Fibroblast of lung (primary cell): ENCODE results near the gene ARHGAP5.

Experiments
- EZH2 ChIP-seq: IDR thresholded peaks from 2 replicates; pipeline ENCODE4 v1.5.1; 2012; ENCODE audit warnings: low read length, control low read depth, mild to moderate bottlenecking; ENCODE audit errors: missing control alignments
- TF ChIP-seq, protein P1 (sequence below), 2 donors: IDR thresholded peaks in 1 of 2; conservative IDR thresholded peaks in 1 of 2; 1 replicate in 1 of 2; 2 replicates in 1 of 2; pipeline ENCODE4 v1.5.1; 2011 to 2012; ENCODE audit warnings: low read length in 2 of 2, control low read depth in 1 of 2, inconsistent platforms in 1 of 2, low read depth in 1 of 2, mild to moderate bottlenecking in 1 of 2

DNA sequence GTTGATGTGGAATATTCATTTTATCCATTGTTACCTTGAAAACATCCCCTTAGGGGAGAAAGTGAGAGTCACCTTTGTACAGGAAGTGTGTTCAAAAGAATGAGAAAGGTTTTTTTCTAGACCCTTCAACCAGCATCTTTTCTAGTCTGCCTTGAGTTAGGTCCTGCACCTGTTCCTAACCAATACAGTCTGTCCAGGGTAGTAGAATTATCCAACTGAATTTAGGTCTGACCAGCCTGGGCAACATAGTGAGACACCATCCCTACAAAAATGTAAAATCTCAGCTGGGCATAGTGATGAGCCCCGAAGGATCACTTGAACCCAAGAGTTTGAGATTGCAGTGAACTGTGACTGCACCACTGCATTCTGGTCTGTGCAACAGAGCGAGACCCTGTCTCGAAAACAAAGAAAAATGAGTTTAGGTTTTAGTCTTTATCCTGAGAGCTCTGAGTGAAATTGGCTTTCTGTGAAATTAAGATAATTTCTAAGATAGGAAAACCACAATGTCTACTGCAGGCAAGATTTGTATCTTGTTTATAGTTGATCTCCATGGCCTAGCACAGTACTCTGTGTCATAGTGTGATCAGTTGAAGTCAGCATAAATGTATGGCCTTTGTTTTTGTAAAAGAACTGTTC, 25.2 kb downstream of the ARHGAP5 start:
- TF ChIP-seq, protein P1, sequence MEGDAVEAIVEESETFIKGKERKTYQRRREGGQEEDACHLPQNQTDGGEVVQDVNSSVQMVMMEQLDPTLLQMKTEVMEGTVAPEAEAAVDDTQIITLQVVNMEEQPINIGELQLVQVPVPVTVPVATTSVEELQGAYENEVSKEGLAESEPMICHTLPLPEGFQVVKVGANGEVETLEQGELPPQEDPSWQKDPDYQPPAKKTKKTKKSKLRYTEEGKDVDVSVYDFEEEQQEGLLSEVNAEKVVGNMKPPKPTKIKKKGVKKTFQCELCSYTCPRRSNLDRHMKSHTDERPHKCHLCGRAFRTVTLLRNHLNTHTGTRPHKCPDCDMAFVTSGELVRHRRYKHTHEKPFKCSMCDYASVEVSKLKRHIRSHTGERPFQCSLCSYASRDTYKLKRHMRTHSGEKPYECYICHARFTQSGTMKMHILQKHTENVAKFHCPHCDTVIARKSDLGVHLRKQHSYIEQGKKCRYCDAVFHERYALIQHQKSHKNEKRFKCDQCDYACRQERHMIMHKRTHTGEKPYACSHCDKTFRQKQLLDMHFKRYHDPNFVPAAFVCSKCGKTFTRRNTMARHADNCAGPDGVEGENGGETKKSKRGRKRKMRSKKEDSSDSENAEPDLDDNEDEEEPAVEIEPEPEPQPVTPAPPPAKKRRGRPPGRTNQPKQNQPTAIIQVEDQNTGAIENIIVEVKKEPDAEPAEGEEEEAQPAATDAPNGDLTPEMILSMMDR (conservative IDR thresholded peaks at IDR 0.05 in 1 of 2, IDR thresholded peaks at IDR 0.05 in 1 of 2; ENCODE audit: low read depth in 1 of 2, low read length in 2 of 2) = no peak
- TF ChIP-seq EZH2 = no peak
